Peyer's patch (tissue), 4 donors: Measurements from ENCODE around the gene GARS1. TPM values are rescaled to one million over a fixed set of nuclear protein-coding genes. Genes with fewer than 3 reads are reported as not detected.

Source experiments
- DNase-seq, 3 donors: peaks; one replicate each; pipeline ENCODE4 v3.0.0-alpha.2; 2017 to 2019
- H3K27ac ChIP-seq, 4 donors: fragments of 200-600 bp; sonication (generic); one replicate each; pipeline ENCODE4 v1.5.1; 2016 to 2019
- H3K27me3 ChIP-seq, 2 donors: fragments of 200-600 bp; sonication (generic); one replicate each; pipeline ENCODE4 v1.5.1; 2019
- H3K36me3 ChIP-seq, 3 donors: fragments of 200-600 bp; sonication (generic); one replicate each; pipeline ENCODE4 v1.5.1; 2016 to 2019
- H3K4me1 ChIP-seq, 4 donors: fragments of 200-600 bp; sonication (generic); one replicate each; pipeline ENCODE4 v1.5.1; 2016 to 2019
- H3K4me3 ChIP-seq, 4 donors: fragments of 200-600 bp; sonication (generic); 1 replicate in 3 of 4; 2 replicates in 1 of 4; pipeline ENCODE4 v1.5.1; 2016 to 2019; ENCODE audit warnings: mild to moderate bottlenecking in 1 of 4
- H3K9me3 ChIP-seq, 4 donors: fragments of 200-600 bp; sonication (generic); one replicate each; pipeline ENCODE4 v1.5.1; 2016 to 2019; ENCODE audit warnings: mild to moderate bottlenecking in 1 of 4
- POLR2A ChIP-seq, 2 donors: fragments of 450-650 bp; IDR thresholded peaks; one replicate each; pipeline ENCODE4 v1.5.1; 2017; ENCODE audit warnings: antibody characterized with exemption in 2 of 2, mild to moderate bottlenecking in 2 of 2, moderate library complexity in 2 of 2
- total RNA-seq, 4 donors: library from RNA; depleted of rRNA; stranded (reverse); fragments of >200 nt; gene quantifications; one replicate each; pipeline ENCODE4 v1.1.0, GENCODE V29; 2016
- TF ChIP-seq, protein P1 (sequence below), 6 experiments: fragments of 450-650 bp in 4 of 6; fragments of 200-600 bp in 2 of 6; sonication (generic) in 1 of 6; IDR thresholded peaks; one replicate each; pipeline ENCODE4 v1.5.1; 2017 to 2019; ENCODE audit warnings: antibody characterized with exemption in 6 of 6, mild to moderate bottlenecking in 3 of 6, moderate library complexity in 1 of 6

Gene GARS1
- total RNA-seq, 4 donors from 2014 or later, result 50.4 to 77.8 (median 70.1) TPM

DNA sequence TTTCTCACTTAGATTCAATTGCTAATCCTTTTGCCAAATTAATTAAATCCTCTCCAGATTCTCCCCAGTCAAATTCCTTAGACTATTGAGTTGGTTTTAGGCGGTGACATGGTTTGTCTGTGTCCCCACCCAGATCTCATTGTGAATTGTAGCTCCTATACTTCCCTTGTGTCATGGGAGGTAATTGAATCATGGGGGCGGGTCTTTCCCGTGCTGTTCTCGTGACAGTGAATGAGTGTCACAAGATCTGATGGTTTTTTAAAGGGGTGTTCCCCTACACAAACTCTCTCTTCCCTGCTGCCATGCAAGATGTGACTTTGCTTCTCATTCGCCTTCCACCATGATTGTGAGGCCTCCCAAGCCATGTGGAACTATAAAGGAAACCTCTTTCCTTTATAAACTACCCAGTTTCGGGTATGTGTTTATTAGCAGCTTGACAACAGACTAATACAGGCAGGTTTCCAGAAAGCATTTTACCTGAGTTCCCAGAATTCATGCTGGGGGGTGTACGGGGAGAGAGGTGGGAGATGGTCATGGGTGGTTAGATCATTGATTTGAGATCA is 44.7 kb upstream of the GARS1 start:
- DNase-seq, result no peak
- TF ChIP-seq, protein P1, sequence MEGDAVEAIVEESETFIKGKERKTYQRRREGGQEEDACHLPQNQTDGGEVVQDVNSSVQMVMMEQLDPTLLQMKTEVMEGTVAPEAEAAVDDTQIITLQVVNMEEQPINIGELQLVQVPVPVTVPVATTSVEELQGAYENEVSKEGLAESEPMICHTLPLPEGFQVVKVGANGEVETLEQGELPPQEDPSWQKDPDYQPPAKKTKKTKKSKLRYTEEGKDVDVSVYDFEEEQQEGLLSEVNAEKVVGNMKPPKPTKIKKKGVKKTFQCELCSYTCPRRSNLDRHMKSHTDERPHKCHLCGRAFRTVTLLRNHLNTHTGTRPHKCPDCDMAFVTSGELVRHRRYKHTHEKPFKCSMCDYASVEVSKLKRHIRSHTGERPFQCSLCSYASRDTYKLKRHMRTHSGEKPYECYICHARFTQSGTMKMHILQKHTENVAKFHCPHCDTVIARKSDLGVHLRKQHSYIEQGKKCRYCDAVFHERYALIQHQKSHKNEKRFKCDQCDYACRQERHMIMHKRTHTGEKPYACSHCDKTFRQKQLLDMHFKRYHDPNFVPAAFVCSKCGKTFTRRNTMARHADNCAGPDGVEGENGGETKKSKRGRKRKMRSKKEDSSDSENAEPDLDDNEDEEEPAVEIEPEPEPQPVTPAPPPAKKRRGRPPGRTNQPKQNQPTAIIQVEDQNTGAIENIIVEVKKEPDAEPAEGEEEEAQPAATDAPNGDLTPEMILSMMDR (IDR thresholded peaks at IDR 0.05), result no peak
- TF ChIP-seq POLR2A (IDR thresholded peaks at IDR 0.05), result no peak

DNA sequence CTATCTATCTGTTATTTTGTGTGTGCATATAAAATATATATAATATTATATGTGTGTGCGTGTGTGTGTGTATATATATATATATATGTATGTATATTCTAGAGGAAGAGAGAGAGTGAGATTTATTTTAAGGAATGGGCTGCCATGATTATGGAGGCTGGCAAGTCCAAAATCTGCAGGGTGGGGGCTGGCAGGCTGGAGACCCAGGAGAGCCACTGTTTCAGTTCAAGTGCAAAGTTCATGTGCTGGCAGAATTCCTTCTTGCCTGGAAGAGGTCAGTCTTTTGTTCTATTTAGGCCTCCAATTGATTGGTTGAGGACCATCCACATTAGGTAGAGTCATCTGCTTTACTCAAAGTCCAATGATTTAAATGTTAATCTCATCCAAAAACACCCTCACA is 42.3 kb upstream of the GARS1 start:
- no peak for DNase-seq
- H3K9me3 ChIP-seq, result no peaks in the 10 kb centered on the region
- H3K36me3 ChIP-seq, result no peaks in the 10 kb centered on the region
- no peak overlapping the region for H3K4me3 ChIP-seq
- no peaks in the 10 kb centered on the region for H3K27me3 ChIP-seq
- H3K27ac ChIP-seq, result no peak overlapping the region
- TF ChIP-seq POLR2A (IDR thresholded peaks at IDR 0.05), result no peak
- TF ChIP-seq, protein P1 (IDR thresholded peaks at IDR 0.05), result no peak
- peaks cover 0 to 6% (median 1%) of the 10 kb centered on the region in 4 donors for H3K4me1 ChIP-seq

More for the DNA sequence above, 44.7 kb upstream of the GARS1 start:
- no peak overlapping the region for H3K4me3 ChIP-seq
- H3K4me1 ChIP-seq, result peaks cover 0 to 12% (median 1%) of the 10 kb centered on the region in 4 donors
- H3K27me3 ChIP-seq, result no peaks in the 10 kb centered on the region
- no peak overlapping the region for H3K27ac ChIP-seq
- no peaks in the 10 kb centered on the region for H3K36me3 ChIP-seq
- no peaks in the 10 kb centered on the region for H3K9me3 ChIP-seq

DNA sequence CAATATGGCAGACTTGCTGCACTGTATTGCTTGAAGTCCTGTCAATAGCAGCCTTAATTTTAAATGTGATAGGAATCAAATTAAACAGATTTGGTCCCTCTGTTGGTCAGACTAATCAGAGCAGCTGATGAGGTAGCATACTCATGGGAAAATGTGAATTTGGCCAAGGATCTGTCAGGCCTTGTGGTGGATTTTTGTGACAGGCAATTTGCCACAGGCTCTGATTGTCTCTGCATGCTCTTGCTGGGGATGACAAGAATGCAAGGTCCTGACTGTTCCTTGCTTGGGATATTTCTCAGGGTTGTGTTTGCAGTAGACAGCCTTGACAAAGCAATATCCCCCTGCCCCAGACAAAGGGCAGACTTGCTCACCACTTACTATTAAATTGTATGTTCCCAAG is 41.5 kb upstream of the GARS1 start:
- Histone ChIP-seq H3K9me3 (no peaks in the 10 kb centered on the region), H3K4me1 (peaks cover 0 to 6% (median 1%) of the 10 kb centered on the region in 4 donors), H3K27ac (no peak overlapping the region), H3K27me3 (no peaks in the 10 kb centered on the region), H3K36me3 (no peaks in the 10 kb centered on the region), H3K4me3 (no peak overlapping the region)
- no peak for DNase-seq
- no peak for TF ChIP-seq POLR2A (IDR thresholded peaks at IDR 0.05)
- TF ChIP-seq, protein P1 (IDR thresholded peaks at IDR 0.05), result no peak

DNA sequence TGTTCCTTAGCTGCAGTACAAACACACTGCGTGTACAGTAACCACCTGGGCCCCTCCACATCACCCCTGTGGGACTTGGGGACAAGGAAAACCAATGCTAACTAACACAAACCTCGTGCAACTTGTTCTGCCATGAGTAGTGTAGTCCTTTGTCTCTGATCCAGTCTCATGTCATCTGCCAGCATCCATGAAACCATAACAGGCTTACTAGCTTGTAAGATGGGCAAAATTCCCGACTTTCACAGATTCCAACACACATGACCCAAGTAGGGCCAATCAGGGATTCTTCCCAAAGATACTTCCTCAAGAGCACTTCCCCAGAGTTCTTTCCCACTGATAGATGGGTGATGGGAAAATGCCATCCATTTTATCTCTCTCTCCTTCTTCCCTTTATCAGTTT is 41.1 kb upstream of the GARS1 start:
- H3K36me3 ChIP-seq, result no peaks in the 10 kb centered on the region
- TF ChIP-seq, protein P1 (IDR thresholded peaks at IDR 0.05), result no peak
- TF ChIP-seq POLR2A (IDR thresholded peaks at IDR 0.05), result no peak
- H3K9me3 ChIP-seq, result no peaks in the 10 kb centered on the region
- H3K27ac ChIP-seq, result no peak overlapping the region
- H3K4me1 ChIP-seq, result peaks cover 0 to 6% (median 1%) of the 10 kb centered on the region in 4 donors
- no peaks in the 10 kb centered on the region for H3K27me3 ChIP-seq
- no peak for DNase-seq
- H3K4me3 ChIP-seq, result no peak overlapping the region

DNA sequence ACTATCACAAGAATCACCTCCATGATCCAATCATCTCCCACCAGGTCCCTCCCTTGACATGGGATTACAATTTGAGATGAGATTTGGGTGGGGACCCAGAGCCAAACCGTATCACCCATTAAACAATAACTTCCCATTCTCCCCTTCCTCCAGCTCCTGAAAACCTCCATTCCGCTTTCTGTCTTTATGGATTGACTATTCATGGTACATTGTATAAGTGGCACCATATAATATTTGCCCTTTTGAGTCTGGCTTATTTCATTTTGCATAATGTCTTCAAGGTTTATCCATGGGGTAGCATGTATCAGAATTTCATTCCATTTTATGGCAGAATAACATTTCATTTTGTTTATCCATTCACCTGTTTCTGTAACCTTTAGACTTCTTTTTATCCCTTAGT is 39.2 kb upstream of the GARS1 start:
- Histone ChIP-seq H3K9me3 (no peaks in the 10 kb centered on the region), H3K4me3 (no peak overlapping the region), H3K27ac (no peak overlapping the region), H3K36me3 (no peaks in the 10 kb centered on the region), H3K27me3 (no peaks in the 10 kb centered on the region), H3K4me1 (peaks cover 0 to 6% (median 1%) of the 10 kb centered on the region in 4 donors)
- TF ChIP-seq POLR2A (IDR thresholded peaks at IDR 0.05), result no peak
- TF ChIP-seq, protein P1 (IDR thresholded peaks at IDR 0.05), result no peak
- no peak for DNase-seq

DNA sequence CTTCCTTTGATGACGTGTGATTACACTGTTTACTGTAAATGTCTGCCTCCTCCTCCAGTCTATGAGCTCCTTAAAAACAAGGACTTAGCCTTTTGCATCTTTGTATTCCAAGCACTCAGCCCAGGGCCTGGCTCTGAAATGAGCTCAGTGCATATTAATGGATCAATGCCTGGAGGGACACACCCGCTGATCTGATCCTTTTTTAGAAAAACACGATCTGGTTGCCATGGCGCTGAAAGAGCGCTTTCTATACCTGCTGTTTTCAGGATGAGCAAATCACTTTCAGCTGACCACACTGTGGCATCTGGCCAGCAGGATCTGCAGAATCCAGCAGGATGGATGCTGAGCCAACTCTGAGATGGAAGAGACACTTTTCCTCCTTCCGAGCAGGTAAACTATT is 37.8 kb upstream of the GARS1 start:
- Histone ChIP-seq H3K27me3 (no peaks in the 10 kb centered on the region), H3K4me3 (no peak overlapping the region), H3K9me3 (no peaks in the 10 kb centered on the region), H3K36me3 (no peaks in the 10 kb centered on the region), H3K4me1 (no peaks in the 10 kb centered on the region), H3K27ac (no peak overlapping the region)
- TF ChIP-seq, protein P1 (IDR thresholded peaks at IDR 0.05), result no peak
- no peak for TF ChIP-seq POLR2A (IDR thresholded peaks at IDR 0.05)
- no peak for DNase-seq
